CD4-positive, alpha-beta memory T cell (primary cell): Measurements from ENCODE around the gene NBEAL2. TPM values are rescaled to one million over a fixed set of nuclear protein-coding genes. Genes with fewer than 3 reads are reported as not detected.
A peak's percentile ranks its signal among the peaks of the same experiment; 100 is the strongest.

Experiments
- CTCF ChIA-PET: fragments of 350-600 bp; sonication (Branson Sonifier 250); formaldehyde crosslinking; loops from one replicate; lab custom pipeline; 2021; ENCODE audit warnings: inconsistent platforms; ENCODE audit not compliant: partially characterized antibody; lab: Charles Lee
- POLR2A ChIA-PET: fragments of 350-600 bp; sonication (Branson Sonifier 250); formaldehyde crosslinking; loops from one replicate; lab custom pipeline; 2021; ENCODE audit not compliant: partially characterized antibody; lab: Charles Lee
- DNase-seq, 5 donors: peaks; one replicate each; pipeline versions ENCODE4 v3.0.0 to v3.0.0-alpha.2; 2020 to 2022; ENCODE audit warnings: mixed read lengths in 1 of 5
- H3K27ac ChIP-seq: one replicate; pipeline ENCODE4 v1.7.0; 2013; ENCODE audit warnings: low read depth, low read length
- H3K27me3 ChIP-seq: 2 replicates; pipeline ENCODE4 v1.7.0; 2013; ENCODE audit warnings: mild to moderate bottlenecking, low read length, moderate library complexity; ENCODE audit not compliant: insufficient read depth
- H3K36me3 ChIP-seq: 2 replicates; pipeline ENCODE4 v1.7.0; 2013; ENCODE audit warnings: mild to moderate bottlenecking, low read length, moderate library complexity; ENCODE audit not compliant: insufficient read depth
- H3K4me1 ChIP-seq: 2 replicates; pipeline ENCODE4 v1.7.0; 2013; ENCODE audit warnings: mild to moderate bottlenecking, low read length, moderate library complexity; ENCODE audit not compliant: insufficient read depth
- H3K4me3 ChIP-seq, 2 donors: one replicate each; pipeline ENCODE4 v1.7.0; 2013; ENCODE audit warnings: low read length in 2 of 2, mild to moderate bottlenecking in 1 of 2
- H3K9me3 ChIP-seq, 2 donors: one replicate each; pipeline ENCODE4 v1.7.0; 2013; ENCODE audit warnings: low read length in 2 of 2, control low read depth in 1 of 2; ENCODE audit not compliant: control insufficient read depth in 1 of 2
- H3K27ac Mint-ChIP-seq, 7 donors: one replicate each; pipeline ENCODE4 v1.8.0; 2020 to 2021; ENCODE audit warnings: mixed read lengths in 7 of 7, mild to moderate bottlenecking in 6 of 7, inconsistent platforms in 3 of 7, moderate library complexity in 3 of 7
- H3K27me3 Mint-ChIP-seq, 2 donors: one replicate each; pipeline ENCODE4 v1.8.0; 2020 to 2021; ENCODE audit warnings: mixed read lengths in 2 of 2
- H3K36me3 Mint-ChIP-seq, 2 donors: one replicate each; pipeline ENCODE4 v1.8.0; 2020 to 2021; ENCODE audit warnings: mixed read lengths in 2 of 2, inconsistent platforms in 1 of 2, mild to moderate bottlenecking in 1 of 2
- H3K4me1 Mint-ChIP-seq, 4 donors: one replicate each; pipeline ENCODE4 v1.8.0; 2020 to 2021; ENCODE audit warnings: mixed read lengths in 4 of 4, mild to moderate bottlenecking in 1 of 4
- H3K4me3 Mint-ChIP-seq, 8 donors: one replicate each; pipeline ENCODE4 v1.8.0; 2020 to 2021; ENCODE audit warnings: mixed read lengths in 8 of 8, mild to moderate bottlenecking in 7 of 8, moderate library complexity in 6 of 8, inconsistent platforms in 3 of 8
- H3K9me3 Mint-ChIP-seq, 8 donors: one replicate each; pipeline ENCODE4 v1.8.0; 2020 to 2021; ENCODE audit warnings: mixed read lengths in 8 of 8, mild to moderate bottlenecking in 5 of 8, inconsistent platforms in 3 of 8, moderate library complexity in 1 of 8
- intact Hi-C: fragments of 100-400 bp; cut with micrococcal nuclease; formaldehyde crosslinking; loops from one replicate; pipeline ENCODE4 v1.15.1; 2023
- polyA plus RNA-seq, 2 donors: library from polyadenylated mRNA; unstranded; fragments of 300-500 nt; fragmentation: Illumina TruSeq; gene quantifications; one replicate each; pipeline ENCODE4 v1.2.3, GENCODE V29; 2021
- total RNA-seq, 2 experiments: library from RNA; stranded (reverse); gene quantifications; one replicate each; pipeline ENCODE4 v1.2.3, GENCODE V29; 2021

Gene NBEAL2
- total and polyA plus RNA-seq, 4 experiments from 2014 or later: 4.5 to 147 (median 79.8) TPM

GRCh38 chr3:46993292-46993691 lies 13.8 kb downstream of the NBEAL2 start:
- no peaks in the 10 kb centered on the region for H3K9me3 Mint-ChIP-seq
- POLR2A ChIA-PET: interaction anchor here (1.0 to 11.1 kb wide), 3 partner anchors 18 to 62 kb away, joined by 3 to 222 read pairs (median 3); partner anchors contain the start of genes CCDC12 and NBEAL2
- H3K27me3 Mint-ChIP-seq: no peaks in the 10 kb centered on the region
- DNase-seq: no peak
- Histone ChIP-seq H3K27ac (no peak overlapping the region), H3K4me1 (peaks cover 53% of the 10 kb centered on the region), H3K36me3 (peaks cover 70% of the 10 kb centered on the region), H3K9me3 (no peaks in the 10 kb centered on the region), H3K4me3 (no peak overlapping the region), H3K27me3 (no peaks in the 10 kb centered on the region)
- CTCF ChIA-PET: interaction anchor here (1.2 to 1.4 kb wide), 2 partner anchors 80 to 126 kb away, joined by 3 to 5 read pairs; no protein-coding TSS in a partner anchor
- H3K27ac Mint-ChIP-seq: peak overlapping the region in 1 of 7 donors; percentile 52
- intact Hi-C loops: no loop called here
- peaks cover 27 to 60% (median 47%) of the 10 kb centered on the region in 4 donors for H3K4me1 Mint-ChIP-seq
- no peak overlapping the region for H3K4me3 Mint-ChIP-seq
- H3K36me3 Mint-ChIP-seq: peaks cover 13 to 59% of the 10 kb centered on the region in 2 donors

GRCh38 chr3:46993986-46994385 lies 14.5 kb downstream of the NBEAL2 start:
- Mint-ChIP-seq H3K27me3 (no peaks in the 10 kb centered on the region), H3K27ac (peak overlapping the region in 2 of 7 donors; percentile 47 to 50), H3K4me3 (no peak overlapping the region), H3K9me3 (no peaks in the 10 kb centered on the region), H3K4me1 (peaks cover 23 to 57% (median 44%) of the 10 kb centered on the region in 4 donors), H3K36me3 (peaks cover 18 to 59% of the 10 kb centered on the region in 2 donors)
- ChIA-PET CTCF (interaction anchor here (1.0 to 1.5 kb wide), 5 partner anchors 12 to 127 kb away, joined by 3 to 5 read pairs (median 4); no protein-coding TSS in a partner anchor), POLR2A (interaction anchor here (1.0 to 11.1 kb wide), 3 partner anchors 18 to 62 kb away, joined by 3 to 222 read pairs (median 3); partner anchors contain the start of genes CCDC12 and NBEAL2)
- no peaks in the 10 kb centered on the region for H3K9me3 ChIP-seq
- peaks cover 49% of the 10 kb centered on the region for H3K4me1 ChIP-seq
- H3K36me3 ChIP-seq: peaks cover 76% of the 10 kb centered on the region
- no peak overlapping the region for H3K27ac ChIP-seq
- intact Hi-C loops: no loop called here
- no peak for DNase-seq
- no peak overlapping the region for H3K4me3 ChIP-seq
- H3K27me3 ChIP-seq: no peaks in the 10 kb centered on the region

DNA sequence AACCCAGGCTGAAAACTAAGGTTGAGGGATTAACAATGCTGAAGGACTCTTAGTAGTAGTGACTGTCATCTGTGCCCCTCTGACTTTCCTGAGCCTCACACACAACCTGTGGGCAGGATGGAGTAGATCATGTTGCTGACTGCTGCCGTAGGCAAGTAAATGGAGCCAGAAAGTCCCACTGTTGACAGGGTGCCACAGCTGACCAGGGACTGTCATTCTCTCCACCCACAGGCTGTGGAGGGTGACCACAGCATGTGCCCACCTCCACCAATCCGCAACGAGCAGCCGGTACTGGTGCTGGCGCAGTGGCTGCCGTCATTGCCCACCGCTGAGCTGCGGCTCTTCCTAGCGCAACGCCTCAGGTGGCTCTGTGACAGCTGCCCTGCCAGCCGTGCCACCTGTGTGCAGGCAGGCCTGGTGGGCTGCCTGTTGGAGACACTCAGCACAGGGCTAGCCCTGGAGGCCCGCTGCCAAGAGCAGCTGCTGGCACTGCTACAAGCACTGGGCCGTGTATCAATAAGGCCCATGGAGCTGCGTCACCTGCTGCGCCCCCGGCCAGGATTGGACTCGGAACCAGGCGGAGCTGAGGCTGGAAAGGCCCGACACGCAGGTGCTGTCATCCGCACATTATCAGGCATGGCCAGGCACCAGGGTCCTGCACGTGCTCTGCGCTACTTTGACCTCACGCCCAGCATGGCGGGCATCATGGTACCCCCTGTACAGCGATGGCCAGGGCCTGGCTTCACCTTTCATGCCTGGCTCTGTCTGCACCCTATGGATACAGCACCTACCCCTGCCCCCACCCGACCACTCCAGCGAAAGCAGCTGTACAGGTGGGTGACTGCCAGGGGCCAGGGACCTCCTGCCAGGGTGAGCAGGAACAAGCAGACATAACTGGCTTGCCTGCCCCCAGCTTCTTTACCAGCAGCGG lies 15.6 kb downstream of the NBEAL2 start:
- Mint-ChIP-seq H3K27me3 (no peaks in the 10 kb centered on the region), H3K9me3 (no peaks in the 10 kb centered on the region), H3K4me1 (peaks cover 15 to 47% (median 34%) of the 10 kb centered on the region in 4 donors), H3K4me3 (no peak overlapping the region), H3K27ac (peak overlapping the region in 4 of 7 donors; percentile 36 to 66 (median 44)), H3K36me3 (peaks cover 14 to 57% of the 10 kb centered on the region in 2 donors)
- H3K27me3 ChIP-seq: no peaks in the 10 kb centered on the region
- no peaks in the 10 kb centered on the region for H3K9me3 ChIP-seq
- no peak overlapping the region for H3K4me3 ChIP-seq
- H3K36me3 ChIP-seq: peaks cover 77% of the 10 kb centered on the region
- ChIA-PET CTCF (interaction anchor here (1.0 to 1.5 kb wide), 4 partner anchors 13 to 71 kb away, joined by 3 to 5 read pairs (median 4); no protein-coding TSS in a partner anchor), POLR2A (interaction anchor here (1.0 to 11.1 kb wide), 2 partner anchors 10 to 19 kb away, joined by 4 to 222 read pairs; partner anchors contain the start of genes CCDC12 and NBEAL2)
- peaks cover 38% of the 10 kb centered on the region for H3K4me1 ChIP-seq
- DNase-seq: no peak
- H3K27ac ChIP-seq: no peak overlapping the region
- intact Hi-C loops: no loop called here

GRCh38 chr3:46995901-46996562 lies 16.6 kb downstream of the NBEAL2 start:
- Mint-ChIP-seq H3K27me3 (no peaks in the 10 kb centered on the region), H3K4me3 (no peak overlapping the region), H3K36me3 (peaks cover 14 to 51% of the 10 kb centered on the region in 2 donors), H3K9me3 (no peaks in the 10 kb centered on the region), H3K4me1 (peaks cover 11 to 38% (median 25%) of the 10 kb centered on the region in 4 donors), H3K27ac (peak overlapping the region in 1 of 7 donors; percentile 37)
- ChIA-PET CTCF (interaction anchor here (1.0 to 3.9 kb wide), 2 partner anchors 9 to 73 kb away, joined by 3 to 33 read pairs; no protein-coding TSS in a partner anchor), POLR2A (interaction anchor here (1.0 to 11.1 kb wide), 5 partner anchors 8 to 48 kb away, joined by 6 to 222 read pairs (median 21); partner anchors contain the start of genes CCDC12 and NBEAL2)
- H3K9me3 ChIP-seq: no peaks in the 10 kb centered on the region
- no peaks in the 10 kb centered on the region for H3K27me3 ChIP-seq
- H3K4me1 ChIP-seq: peaks cover 29% of the 10 kb centered on the region
- H3K36me3 ChIP-seq: peaks cover 81% of the 10 kb centered on the region
- DNase-seq: no peak
- intact Hi-C loops: no loop called here
- H3K4me3 ChIP-seq: no peak overlapping the region
- no peak overlapping the region for H3K27ac ChIP-seq

GRCh38 chr3:46996689-46997452 lies 17.4 kb downstream of the NBEAL2 start:
- intact Hi-C loops: no loop called here
- no peaks in the 10 kb centered on the region for H3K9me3 Mint-ChIP-seq
- ChIA-PET CTCF (interaction anchor here (1.0 to 3.9 kb wide), 5 partner anchors 9 to 130 kb away, joined by 3 to 33 read pairs (median 10); no protein-coding TSS in a partner anchor), POLR2A (interaction anchor here (1.0 to 4.5 kb wide), 6 partner anchors 9 to 85 kb away, joined by 3 to 34 read pairs (median 12); partner anchors contain the start of genes CCDC12 and NBEAL2)
- Histone ChIP-seq H3K4me3 (no peak overlapping the region), H3K4me1 (peaks cover 23% of the 10 kb centered on the region), H3K27ac (no peak overlapping the region), H3K9me3 (no peaks in the 10 kb centered on the region), H3K36me3 (peaks cover 81% of the 10 kb centered on the region), H3K27me3 (no peaks in the 10 kb centered on the region)
- peaks cover 17 to 51% of the 10 kb centered on the region in 2 donors for H3K36me3 Mint-ChIP-seq
- peaks cover 11 to 31% (median 20%) of the 10 kb centered on the region in 4 donors for H3K4me1 Mint-ChIP-seq
- H3K4me3 Mint-ChIP-seq: peak overlapping the region in 1 of 8 donors; percentile 14
- DNase-seq: no peak
- H3K27ac Mint-ChIP-seq: peak overlapping the region in 6 of 7 donors; percentile 18 to 75 (median 66)
- no peaks in the 10 kb centered on the region for H3K27me3 Mint-ChIP-seq
